Mesodermal cell (in vitro differentiated cells): ENCODE measurements around the gene AREG.
A peak's percentile ranks its signal among the peaks of the same experiment; 100 is the strongest.

ENCODE experiments used
- H3K27ac ChIP-seq: 2 replicates; pipeline ENCODE4 v1.7.0; 2013; ENCODE audit warnings: mild to moderate bottlenecking, low read depth, low read length, moderate library complexity; ENCODE audit not compliant: severe bottlenecking
- H3K36me3 ChIP-seq: 2 replicates; pipeline ENCODE4 v1.7.1; 2013; ENCODE audit warnings: mild to moderate bottlenecking, low read length, moderate library complexity; ENCODE audit not compliant: control insufficient read depth, insufficient read depth
- H3K4me1 ChIP-seq: one replicate; pipeline ENCODE4 v1.7.1; 2013; ENCODE audit warnings: mild to moderate bottlenecking, low read length; ENCODE audit not compliant: insufficient read depth, control insufficient read depth, poor library complexity, severe bottlenecking
- H3K4me3 ChIP-seq: 2 replicates; pipeline ENCODE4 v1.7.0; 2013; ENCODE audit warnings: low read length, control low read depth, mild to moderate bottlenecking; ENCODE audit not compliant: insufficient read depth, poor library complexity, severe bottlenecking; ENCODE audit errors: extremely low read depth
- H3K9me3 ChIP-seq: 2 replicates; pipeline ENCODE4 v1.7.1; 2013; ENCODE audit warnings: mild to moderate bottlenecking, low read length, moderate library complexity; ENCODE audit not compliant: control insufficient read depth
- WGBS, 2 experiments: methylation state at CpG; one replicate each; pipeline ENCODE4 v1.1.5; 2013; ENCODE audit warnings: missing lambda C conversion rate in 2 of 2; ENCODE audit not compliant: insufficient coverage in 2 of 2; 5-methylcytosine and 5-hydroxymethylcytosine counted together

AREG gene

DNA sequence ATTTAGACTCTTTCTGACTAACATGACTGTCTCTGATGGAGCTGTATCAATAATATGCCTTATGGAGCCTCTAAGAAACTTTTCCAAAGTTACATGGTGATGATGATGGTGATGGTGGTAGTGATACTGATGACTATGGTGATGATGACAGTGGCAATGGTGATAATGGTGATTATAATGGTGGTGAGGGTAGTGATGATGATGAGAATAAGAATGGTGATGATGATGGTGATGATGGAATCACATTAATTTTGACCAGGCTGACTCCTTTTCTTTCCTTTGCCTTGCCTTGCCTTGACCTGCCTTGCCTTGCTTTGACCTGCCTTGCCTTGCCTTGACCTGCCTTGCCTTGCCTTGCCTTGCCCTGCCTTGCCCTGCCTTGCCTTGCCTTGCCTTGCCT is 31.7 kb upstream of the AREG start:
- Histone ChIP-seq H3K9me3 (no peaks in the 10 kb centered on the region), H3K27ac (no peak overlapping the region), H3K36me3 (no peaks in the 10 kb centered on the region), H3K4me1 (peaks cover 11% of the 10 kb centered on the region), H3K4me3 (no peak overlapping the region)

DNA sequence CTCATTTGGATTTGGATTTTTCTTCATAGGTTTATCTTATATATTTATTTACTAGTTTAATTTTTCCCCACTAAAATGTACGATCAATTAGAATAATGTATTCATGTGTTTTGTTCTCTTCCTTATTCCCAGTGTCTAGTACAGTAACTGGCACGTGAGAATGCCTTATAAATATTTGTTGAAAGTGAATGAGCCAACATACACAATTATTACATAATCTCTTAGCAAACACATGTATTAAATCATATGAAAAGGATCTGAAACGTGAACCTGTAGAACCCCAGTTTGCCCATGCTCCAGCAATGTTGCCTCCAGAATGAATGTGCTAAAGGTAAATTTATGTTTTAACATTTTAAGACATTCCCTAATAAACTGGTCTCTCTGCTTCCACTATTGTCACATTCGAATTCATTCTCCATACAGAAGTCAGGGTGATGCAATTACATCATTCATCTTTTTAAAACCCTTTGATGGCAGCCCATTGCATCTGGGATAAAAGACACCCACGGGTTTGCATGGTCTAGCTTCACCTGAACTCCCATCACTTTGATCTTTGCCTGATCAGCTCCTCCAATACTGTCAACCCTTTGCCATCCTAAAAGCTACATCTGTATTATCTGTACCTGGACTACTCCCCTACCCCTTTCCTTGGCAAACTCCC is 30.7 kb upstream of the AREG start:
- no peak overlapping the region for H3K4me3 ChIP-seq
- H3K27ac ChIP-seq: no peak overlapping the region
- no peaks in the 10 kb centered on the region for H3K9me3 ChIP-seq
- 56 to 95% methylated on average over 1 to 2 of the region's 5 CpGs for WGBS, 2 experiments
- peaks cover 16% of the 10 kb centered on the region for H3K4me1 ChIP-seq
- H3K36me3 ChIP-seq: no peaks in the 10 kb centered on the region

DNA sequence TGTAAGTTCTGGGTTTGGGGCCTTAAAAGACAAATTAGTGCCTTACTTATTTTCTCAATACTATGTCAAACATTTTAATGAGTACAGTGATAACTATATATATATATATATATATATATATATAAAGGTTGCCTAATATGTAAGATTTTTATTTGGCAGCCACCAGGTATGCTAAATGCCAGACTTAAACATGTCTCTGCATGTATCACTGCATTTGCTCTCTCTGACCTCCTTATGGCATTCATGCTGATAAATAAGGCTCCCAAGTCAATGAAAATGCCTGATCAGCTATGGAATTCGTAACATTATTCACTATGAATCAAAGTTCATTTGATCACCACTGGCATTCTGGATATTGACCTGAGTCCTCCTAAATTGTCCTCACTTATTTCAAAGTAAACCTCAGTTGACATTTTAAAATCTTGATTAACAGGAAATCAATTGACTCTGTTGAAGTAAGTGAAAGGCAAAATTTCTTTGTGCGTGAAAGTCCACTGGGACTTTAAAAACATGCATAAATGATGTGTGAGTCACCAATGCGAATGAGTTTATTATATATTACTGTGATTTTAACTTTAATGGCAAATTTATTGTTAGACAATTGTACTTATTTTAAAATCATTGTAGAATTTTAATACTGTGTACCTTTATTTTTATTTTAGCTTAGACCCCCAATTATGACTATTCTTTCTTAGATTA is 29.2 kb upstream of the AREG start:
- Histone ChIP-seq H3K27ac (no peak overlapping the region), H3K4me3 (no peak overlapping the region), H3K4me1 (peaks cover 8% of the 10 kb centered on the region), H3K9me3 (peaks cover 3% of the 10 kb centered on the region), H3K36me3 (no peaks in the 10 kb centered on the region)
- WGBS, 2 experiments: 90 to 92% methylated on average over 1 to 2 of the region's 3 CpGs

DNA sequence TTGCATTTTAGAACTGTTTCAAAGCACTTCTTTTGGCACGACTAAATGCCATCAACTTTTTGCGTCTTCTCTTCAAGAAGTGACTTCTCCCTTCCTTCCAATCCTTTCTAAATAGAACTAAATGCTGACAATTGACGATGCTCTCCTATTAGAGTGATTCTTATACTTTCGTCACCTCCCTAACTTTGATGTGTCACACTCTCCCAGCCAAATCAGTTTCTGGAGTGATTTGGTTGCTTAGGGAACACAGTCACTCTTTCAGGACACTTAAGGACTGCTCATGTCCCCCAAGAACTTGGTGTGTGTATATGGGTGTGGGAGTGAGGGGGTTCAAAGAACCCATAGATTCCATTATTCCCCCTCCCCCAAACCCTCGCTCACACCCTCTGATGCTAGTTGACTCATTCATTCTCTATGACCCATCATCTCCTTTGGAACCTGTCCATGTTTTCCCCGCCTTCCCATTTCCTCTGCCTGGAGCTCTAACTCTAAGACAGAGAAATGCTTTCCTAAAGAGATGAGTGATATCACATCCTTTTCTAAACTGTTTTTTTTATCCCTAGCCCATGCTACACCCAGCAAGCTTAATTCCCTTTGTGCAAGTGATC is 26.8 kb upstream of the AREG start:
- Histone ChIP-seq H3K36me3 (no peaks in the 10 kb centered on the region), H3K4me1 (peaks cover 8% of the 10 kb centered on the region), H3K9me3 (peaks cover 3% of the 10 kb centered on the region), H3K4me3 (no peak overlapping the region), H3K27ac (no peak overlapping the region)
- 94 to 97% methylated on average over 3 of the region's 6 CpGs for WGBS, 2 experiments

DNA sequence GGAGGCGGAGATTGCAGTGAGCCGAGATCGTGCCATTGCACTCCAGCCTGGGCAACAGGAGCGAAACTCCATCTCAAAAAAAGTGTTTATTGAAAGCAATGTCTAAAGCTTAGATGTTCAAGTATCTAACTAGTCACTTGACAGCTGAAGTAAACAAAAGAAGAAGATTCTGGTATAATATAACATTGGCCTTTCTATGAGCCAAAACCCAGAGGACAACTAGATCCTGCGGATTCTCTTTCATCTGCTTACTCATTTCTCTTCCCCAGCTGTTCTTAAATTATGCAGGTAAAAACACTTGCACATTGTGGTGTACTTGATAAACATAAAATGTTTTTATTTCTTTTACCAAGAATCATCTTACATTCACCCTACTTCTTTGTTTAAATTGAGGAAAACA is 24.1 kb upstream of the AREG start:
- Histone ChIP-seq H3K4me3 (no peak overlapping the region), H3K4me1 (peaks cover 12% of the 10 kb centered on the region), H3K36me3 (no peaks in the 10 kb centered on the region), H3K27ac (no peak overlapping the region), H3K9me3 (peaks cover 3% of the 10 kb centered on the region)
- WGBS, 2 experiments: 33% methylated on average over 2 of the region's 5 CpGs; no CpG with 5 or more reads in 1 of the 2 experiments

DNA sequence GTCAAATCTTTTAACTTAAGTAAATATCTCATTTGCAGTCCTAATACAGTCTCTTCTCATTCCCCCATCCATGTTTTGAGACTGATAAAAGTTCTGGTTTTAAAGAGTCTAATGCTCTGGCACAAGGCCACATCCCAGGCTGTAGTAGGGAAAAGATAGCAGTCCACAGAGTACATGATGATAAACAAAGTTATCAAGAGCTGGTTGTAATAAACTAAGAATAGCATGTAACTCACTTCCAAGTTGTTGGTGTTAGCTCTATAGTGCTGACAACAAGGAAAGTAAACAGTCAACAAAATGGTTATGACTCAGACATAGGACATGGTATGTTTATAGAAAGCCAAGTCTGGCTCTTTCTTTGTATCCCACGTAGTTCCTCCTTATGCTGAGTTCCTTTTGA is 21.8 kb upstream of the AREG start:
- Histone ChIP-seq H3K9me3 (peaks cover 3% of the 10 kb centered on the region), H3K27ac (peak overlapping the region; percentile 81), H3K4me3 (no peak overlapping the region), H3K36me3 (no peaks in the 10 kb centered on the region), H3K4me1 (peaks cover 10% of the 10 kb centered on the region)
- WGBS, 2 experiments: 20% methylated on average over 1 of the region's 1 CpG; no CpG with 5 or more reads in 1 of the 2 experiments

DNA sequence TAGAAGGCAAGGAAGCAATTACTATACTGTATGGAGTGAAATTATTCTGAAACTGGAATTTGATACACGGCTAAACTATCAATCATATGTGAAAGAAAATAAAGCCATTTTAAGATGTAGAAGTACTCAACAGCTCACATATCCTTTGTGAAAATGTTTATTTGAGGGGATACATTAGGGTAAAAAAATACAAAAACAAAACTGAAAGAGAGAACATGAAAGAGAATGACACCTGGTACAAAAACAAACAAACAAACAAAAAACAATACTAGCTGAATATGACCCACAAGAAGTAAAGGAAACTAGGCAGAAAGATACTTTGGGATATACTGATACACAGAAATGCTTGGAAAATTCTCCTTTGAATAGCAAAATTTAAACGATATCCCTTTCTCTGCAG is 20.8 kb upstream of the AREG start:
- Histone ChIP-seq H3K4me3 (no peak overlapping the region), H3K4me1 (peaks cover 4% of the 10 kb centered on the region), H3K27ac (peak overlapping the region; percentile 81), H3K9me3 (peaks cover 3% of the 10 kb centered on the region), H3K36me3 (no peaks in the 10 kb centered on the region)
- no CpG with 5 or more reads among the region's 2 CpGs for WGBS, 2 experiments

DNA sequence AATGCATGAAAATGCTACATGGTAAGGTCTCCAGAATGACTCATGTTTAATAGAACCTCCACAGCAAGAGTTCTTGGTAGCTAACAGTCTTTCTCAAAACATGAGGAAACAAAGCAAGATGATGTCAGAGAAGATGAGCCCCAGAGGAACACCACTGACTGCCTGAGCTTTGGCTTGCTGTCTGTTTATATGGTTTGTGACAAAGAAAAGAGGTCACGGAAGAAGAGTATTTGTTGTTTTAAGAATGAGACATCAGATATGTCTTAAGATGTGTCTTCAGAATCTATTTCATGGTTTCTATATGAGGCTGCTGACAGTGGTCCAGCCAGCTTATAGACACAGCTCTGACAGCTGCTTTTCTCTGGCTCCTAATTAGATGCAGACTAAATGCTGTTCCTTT is 18.8 kb upstream of the AREG start:
- H3K4me3 ChIP-seq: no peak overlapping the region
- H3K36me3 ChIP-seq: no peaks in the 10 kb centered on the region
- peaks cover 4% of the 10 kb centered on the region for H3K4me1 ChIP-seq
- WGBS, 2 experiments: 71 to 83% methylated on average over 1 of the region's 1 CpG
- no peaks in the 10 kb centered on the region for H3K9me3 ChIP-seq
- H3K27ac ChIP-seq: no peak overlapping the region

DNA sequence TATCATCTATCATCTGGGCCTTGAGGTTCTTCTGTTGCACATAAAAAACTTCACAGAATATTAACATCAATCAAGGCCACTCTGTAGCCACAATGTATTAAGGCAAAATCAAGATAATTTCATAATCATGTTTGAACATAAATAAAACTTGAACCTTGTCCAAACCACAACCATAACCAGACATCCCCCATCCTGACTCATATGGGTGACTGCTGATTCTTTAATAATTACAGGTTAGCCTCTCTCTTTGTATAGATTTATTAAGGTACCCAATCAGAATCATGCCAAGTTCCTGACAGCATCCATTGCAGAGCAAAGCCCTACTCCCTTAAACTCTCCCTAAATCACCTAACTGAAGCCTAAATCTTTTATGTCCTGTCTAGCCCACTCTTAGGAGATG is 16.7 kb upstream of the AREG start:
- Histone ChIP-seq H3K27ac (no peak overlapping the region), H3K36me3 (no peaks in the 10 kb centered on the region), H3K4me1 (peaks cover 4% of the 10 kb centered on the region), H3K9me3 (no peaks in the 10 kb centered on the region), H3K4me3 (no peak overlapping the region)

DNA sequence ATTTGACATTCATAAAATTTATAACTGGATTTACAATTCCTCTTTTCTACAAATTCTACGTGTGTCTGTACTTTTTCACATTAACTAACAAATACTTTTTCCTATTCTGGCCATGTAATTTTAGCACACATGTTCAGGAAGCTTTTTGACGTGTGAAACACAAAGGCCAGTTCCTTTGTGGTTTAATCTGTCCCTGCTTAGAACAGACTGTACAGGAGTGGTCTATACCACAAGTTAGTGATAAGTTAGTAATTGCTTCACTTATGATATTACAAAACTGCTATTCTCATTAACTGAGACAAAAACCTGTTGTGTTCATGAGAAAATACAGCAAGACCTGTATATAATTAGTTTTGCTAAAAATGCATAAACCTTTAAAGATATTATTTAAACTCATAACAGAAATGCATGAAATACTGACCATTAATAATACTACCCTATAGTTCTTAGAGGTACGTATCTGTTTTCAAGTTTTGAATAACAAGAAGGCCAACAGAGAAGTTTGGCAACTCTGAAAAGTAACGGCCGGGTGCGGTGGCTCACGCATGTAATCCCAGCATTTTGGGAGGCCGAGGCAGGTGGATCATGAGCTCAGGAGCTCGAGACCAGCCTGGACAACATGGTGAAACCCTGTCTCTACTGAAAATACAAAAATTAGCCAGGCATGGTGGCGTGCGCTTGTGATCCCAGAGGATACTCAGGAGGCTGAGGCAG is 13.7 kb upstream of the AREG start:
- 91% methylated on average over 9 to 10 of the region's 11 CpGs for WGBS, 2 experiments
- Histone ChIP-seq H3K4me3 (no peak overlapping the region), H3K9me3 (no peaks in the 10 kb centered on the region), H3K36me3 (no peaks in the 10 kb centered on the region), H3K4me1 (no peaks in the 10 kb centered on the region), H3K27ac (no peak overlapping the region)
